Coronary artery (tissue), 2 donors: Measurements from ENCODE around the gene MEIS2.

Experiments used
- DNase-seq: peaks from one replicate; pipeline ENCODE4 v3.0.0-alpha.2; 2017; ENCODE audit warnings: low spot score
- H3K27ac ChIP-seq, 2 donors: fragments of 200-600 bp; sonication (generic); one replicate each; pipeline ENCODE4 v1.5.1; 2016 to 2019
- H3K4me3 ChIP-seq: fragments of 200-600 bp; sonication (generic); 2 replicates; pipeline ENCODE4 v1.5.1; 2016; ENCODE audit warnings: mild to moderate bottlenecking, moderate library complexity
- CTCF ChIP-seq: fragments of 200-600 bp; sonication (generic); IDR thresholded peaks from one replicate; pipeline ENCODE4 v1.5.1; 2019; ENCODE audit warnings: antibody characterized with exemption

Gene MEIS2

GRCh38 chr15:36904715-36905114, 195.6 kb downstream of the MEIS2 start:
- no peak overlapping the region for H3K4me3 ChIP-seq
- DNase-seq = no peak
- no peak overlapping the region for H3K27ac ChIP-seq
- TF ChIP-seq CTCF = no peak

GRCh38 chr15:36903922-36904556, 196.3 kb downstream of the MEIS2 start:
- no peak for TF ChIP-seq CTCF
- Histone ChIP-seq H3K27ac (no peak overlapping the region), H3K4me3 (no peak overlapping the region)
- DNase-seq = no peak

- no peak overlapping the region for H3K4me3 ChIP-seq
- no peak overlapping the region for H3K27ac ChIP-seq
- TF ChIP-seq CTCF = no peak
- DNase-seq = no peak
Measured at GRCh38 chr15:36903195-36903594, 197.2 kb downstream of the MEIS2 start.

- no peak for TF ChIP-seq CTCF
- Histone ChIP-seq H3K27ac (no peak overlapping the region), H3K4me3 (no peak overlapping the region)
- DNase-seq = no peak
Measured at GRCh38 chr15:36901012-36901411, 199.3 kb downstream of the MEIS2 start.

GRCh38 chr15:36899696-36900095, 200.7 kb downstream of the MEIS2 start:
- no peak for DNase-seq
- Histone ChIP-seq H3K4me3 (no peak overlapping the region), H3K27ac (no peak overlapping the region)
- no peak for TF ChIP-seq CTCF

- no peak for DNase-seq
- TF ChIP-seq CTCF = no peak
- H3K27ac ChIP-seq = no peak overlapping the region
Measured at GRCh38 chr15:36898536-36899126, 201.7 kb downstream of the MEIS2 start.

GRCh38 chr15:36897834-36898233, 202.5 kb downstream of the MEIS2 start:
- no peak for DNase-seq
- Histone ChIP-seq H3K27ac (no peak overlapping the region), H3K4me3 (no peak overlapping the region)
- TF ChIP-seq CTCF = no peak

More at GRCh38 chr15:36898536-36899126, 201.7 kb downstream of the MEIS2 start:
- H3K4me3 ChIP-seq = no peak overlapping the region
